DMS53 treated with DMSO at 0.1 percent for 48 hours (cell line): Measurements from ENCODE around the gene PTGIS.

Experiments
- DNase-seq: peaks from one replicate; lab custom pipeline; 2025; ENCODE audit not compliant: unreplicated experiment; lab: John Stamatoyannopoulos, UW

Gene PTGIS

DNA sequence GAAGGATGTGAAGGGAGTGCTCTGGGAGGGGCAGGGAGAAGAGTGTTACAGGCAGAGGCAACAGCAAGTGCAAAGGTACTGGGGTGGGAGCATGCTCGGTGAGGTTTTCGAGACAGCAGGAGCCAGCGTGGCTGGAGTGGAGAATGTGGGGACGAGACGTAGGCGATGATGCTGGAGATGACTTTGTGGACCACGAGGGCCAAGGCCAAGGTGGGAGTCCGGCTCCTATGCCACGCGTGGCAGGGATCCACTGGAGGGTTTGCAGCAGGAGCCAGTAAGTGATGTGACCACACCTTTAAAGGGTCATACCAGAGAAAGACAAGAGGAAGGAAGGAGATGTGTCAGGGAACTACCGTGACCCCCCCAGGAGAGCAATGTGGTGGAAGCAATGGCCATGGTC lies 7.3 kb downstream of the PTGIS start:
- no peak for DNase-seq

DNA sequence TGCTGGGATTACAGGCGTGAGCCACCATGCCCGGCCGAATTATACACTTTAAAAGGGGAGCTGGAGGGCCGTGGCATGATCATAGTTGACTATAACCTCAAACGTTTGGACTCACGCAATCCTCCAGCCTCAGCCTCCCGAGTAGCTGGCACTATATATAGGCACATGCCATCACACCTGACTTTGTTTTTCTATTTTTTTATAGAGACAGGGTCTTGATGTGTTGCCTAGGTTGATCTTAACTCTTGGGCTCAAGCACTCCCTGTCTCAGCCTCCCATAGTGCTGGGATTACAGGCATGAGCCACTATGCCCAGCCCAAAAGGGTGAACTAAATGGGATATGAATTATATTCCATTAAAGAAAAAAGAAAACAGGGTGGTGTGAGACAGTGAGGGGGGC lies 7.8 kb downstream of the PTGIS start:
- no peak for DNase-seq

DNA sequence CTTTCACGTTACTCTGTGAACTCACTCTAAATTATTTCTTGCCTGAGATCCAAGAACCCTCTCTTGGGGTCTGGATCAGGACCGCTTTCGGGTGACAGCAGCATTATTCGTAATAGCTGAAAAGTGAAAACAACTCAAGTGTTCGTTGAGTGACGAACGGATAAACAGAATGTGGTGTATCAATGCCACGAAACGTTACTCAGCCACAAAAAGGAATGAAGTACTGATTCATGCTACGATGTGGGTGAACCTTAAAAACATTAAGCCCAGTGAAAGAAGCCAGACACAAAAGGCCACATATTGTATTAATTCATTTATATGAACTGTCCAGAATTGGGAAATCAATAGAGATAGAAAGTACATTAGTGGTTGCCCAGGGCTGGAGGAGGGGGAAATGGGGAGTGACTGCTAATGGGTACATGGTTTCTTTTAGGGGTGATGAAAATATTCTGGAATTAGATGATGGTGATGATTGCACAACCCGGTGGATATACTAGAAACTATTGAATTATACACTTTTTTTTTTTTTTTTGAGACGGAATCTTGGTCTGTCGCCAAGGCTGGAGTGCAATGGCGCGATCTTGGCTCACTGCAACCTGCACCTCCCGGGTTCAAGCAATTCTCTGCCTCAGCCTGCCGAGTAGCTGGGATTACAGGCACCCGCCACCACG lies 8.4 kb downstream of the PTGIS start:
- DNase-seq = no peak

DNA sequence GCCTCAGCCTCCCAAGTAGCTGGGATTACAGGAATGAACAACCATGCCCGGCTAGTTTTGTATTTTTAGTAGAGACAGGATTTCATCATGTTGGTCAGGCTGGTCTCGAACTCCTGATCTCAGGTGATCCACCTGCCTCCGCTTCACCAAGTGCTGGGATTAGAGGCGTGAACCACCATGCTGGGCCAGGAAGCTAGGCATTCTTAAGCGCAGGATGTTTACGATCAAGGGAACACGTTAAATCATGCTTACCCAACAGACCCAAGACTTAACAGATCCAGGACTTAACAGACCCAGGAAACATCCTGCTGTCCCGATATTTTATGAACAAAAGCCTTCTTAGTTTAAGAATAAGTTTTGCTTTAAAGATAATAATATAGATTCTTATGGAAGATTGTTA lies 9.1 kb downstream of the PTGIS start:
- DNase-seq = no peak

DNA sequence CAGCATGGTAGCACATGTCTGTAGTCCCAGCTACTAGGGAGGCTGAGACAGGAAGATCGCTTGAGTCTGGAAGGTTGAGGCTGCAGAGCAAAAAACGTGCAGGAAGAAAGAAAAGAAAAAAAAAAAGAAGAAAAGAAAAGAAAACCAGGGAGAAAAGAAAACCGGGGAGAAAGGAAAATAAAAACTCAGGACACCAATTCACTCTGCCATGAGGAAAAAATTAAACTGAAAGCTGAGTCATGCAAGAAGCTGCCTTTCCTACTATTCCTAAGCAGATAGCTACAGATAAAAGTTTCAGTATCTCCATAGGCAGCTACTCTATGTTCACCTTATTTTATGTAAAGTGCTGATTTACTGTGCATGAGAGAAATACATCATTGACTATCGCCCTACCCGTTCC lies 10.5 kb downstream of the PTGIS start:
- DNase-seq = no peak

DNA sequence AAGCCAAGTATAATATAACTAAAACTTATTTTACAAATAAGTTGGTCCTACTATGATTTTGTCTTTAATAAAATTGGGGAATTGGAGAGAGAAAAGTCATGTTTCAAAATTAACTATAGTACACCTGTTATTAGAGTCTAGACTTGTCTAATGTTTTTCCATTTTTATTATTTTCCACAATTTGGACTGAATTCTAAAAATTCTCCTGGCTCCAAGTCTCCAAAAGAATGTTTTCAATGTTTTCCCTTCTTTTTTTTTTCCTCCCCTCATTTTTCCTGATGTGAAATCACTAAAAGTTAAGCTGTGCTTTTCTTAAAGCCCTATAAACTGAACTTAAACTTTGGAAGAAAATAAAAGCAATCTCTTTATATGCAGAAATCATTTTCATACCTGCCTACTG lies 11.3 kb downstream of the PTGIS start:
- DNase-seq = no peak

DNA sequence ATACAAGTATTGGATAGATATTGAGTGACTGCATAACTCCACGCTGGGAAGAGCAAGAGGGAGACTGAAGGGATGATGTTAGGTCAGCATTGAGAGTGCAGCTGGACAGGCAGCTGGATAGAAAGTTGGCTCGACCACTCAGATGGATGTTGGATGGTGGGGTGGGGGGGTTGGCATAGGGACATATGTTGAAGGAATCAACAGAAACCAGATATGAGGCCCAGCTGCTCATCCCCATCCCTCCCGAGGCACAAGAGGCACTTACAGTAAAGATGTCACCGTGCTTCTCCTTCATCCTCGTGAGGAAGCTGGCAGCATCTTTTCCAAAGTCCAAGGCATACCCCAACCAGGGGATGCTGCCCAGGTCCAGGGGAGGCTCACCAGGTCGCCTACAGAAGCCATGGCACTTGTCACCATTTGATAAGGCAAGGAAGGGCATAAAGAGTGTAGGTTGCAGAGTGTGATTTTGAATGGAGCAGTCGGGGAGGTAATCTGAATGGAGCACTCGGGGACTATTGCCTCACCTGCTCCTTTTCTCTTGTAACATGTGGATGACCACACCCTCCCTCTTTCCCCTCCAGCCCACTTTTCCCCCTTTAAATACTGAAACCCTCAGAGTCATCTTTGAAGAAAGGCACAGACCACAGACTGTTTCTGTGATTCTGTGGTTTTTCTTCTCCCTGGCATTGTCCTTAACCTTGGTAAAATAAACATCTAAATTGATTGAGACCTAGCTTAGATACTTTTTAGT lies 18.0 kb downstream of the PTGIS start:
- DNase-seq = no peak

DNA sequence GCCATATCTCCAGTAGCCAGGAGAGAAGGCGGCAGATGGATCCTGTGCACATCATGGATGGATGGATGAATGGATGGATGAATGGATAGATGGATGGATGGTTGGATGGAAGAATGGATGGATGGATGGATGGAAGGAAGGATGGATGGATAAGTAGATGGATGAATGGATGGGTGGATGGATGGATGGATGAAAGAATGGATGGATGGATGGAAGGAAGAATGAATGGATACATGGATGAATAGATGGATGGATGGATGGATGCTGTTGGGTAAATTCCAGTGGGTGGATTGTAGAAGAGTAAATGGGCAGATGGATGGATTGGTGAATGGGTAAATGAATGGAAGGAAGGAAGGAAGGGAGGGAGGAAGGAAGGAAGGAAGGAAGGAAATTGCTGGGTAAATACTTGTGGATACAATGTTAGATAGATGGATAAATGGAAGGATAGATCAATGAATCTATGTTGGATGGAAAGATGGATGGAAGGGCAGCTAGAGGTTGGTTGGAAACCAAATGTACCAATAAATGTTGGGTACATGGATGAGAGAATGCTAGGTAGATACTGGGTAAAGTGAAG lies 19.5 kb downstream of the PTGIS start:
- no peak for DNase-seq

DNA sequence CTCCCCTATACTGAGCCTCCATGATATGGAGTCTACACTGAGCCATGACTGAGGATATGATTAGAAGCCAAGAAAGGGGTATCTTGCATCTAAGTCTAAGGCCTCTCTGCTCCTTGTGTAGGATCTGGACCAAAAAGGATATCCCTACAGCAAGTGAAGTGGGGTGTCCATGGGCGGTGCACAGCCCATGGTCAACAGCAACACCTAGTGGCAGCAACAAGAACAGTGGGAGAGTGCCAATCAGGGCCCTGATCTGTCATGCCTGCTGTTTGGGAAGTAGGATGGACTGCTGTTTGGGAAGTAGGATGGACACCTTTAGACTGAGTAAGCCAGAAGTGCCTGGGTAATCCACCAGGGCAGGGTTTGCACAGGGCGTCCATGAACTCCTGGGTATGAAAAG lies 22.4 kb downstream of the PTGIS start:
- no peak for DNase-seq

DNA sequence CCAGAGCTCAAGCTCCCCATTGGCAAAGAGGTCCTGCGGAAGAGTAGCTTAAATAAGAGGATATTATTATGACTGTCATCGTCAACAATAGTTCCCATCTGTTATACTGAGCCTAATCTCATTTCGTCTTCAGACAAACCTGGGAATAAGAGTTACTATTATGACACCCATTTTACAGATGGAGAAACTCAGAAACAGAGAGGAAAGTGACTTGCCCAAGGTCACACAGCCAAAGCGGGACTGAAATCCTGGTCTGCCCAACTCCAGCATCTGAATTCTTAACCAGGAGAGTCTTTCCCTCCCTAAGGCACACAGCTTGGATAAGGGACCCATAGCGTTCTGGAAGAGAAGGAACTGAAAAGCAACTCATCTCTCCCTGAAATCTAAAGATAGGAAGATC lies 23.4 kb downstream of the PTGIS start:
- no peak for DNase-seq

DNA sequence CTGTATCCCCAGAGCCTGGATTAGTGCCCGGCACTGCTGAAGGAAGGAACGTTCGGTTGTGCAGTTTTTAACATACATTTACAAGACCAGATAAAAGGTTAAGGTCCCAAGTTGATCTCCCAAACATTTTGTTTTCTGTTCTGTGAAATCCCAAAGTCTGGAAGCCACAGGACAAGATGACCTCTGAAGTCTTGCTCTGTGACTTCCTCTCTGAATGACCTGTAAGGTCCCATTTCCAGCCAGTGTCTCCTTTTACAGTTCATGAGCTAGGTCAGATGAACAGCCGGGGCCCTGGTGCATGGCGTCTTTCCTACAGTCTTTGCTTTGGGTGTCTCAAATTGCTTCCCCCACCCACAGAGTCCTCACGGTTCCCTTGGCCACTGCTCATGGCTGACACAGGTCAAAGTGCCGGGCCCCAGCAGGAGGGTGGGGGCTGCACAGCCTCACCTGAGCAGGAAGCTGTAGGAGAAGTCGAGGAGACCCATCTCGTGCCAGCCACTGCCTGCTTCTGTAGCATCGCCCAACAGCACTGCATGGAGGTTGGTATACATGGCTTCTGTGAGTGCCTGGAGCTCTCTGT lies 24.0 kb downstream of the PTGIS start:
- no peak for DNase-seq

DNA sequence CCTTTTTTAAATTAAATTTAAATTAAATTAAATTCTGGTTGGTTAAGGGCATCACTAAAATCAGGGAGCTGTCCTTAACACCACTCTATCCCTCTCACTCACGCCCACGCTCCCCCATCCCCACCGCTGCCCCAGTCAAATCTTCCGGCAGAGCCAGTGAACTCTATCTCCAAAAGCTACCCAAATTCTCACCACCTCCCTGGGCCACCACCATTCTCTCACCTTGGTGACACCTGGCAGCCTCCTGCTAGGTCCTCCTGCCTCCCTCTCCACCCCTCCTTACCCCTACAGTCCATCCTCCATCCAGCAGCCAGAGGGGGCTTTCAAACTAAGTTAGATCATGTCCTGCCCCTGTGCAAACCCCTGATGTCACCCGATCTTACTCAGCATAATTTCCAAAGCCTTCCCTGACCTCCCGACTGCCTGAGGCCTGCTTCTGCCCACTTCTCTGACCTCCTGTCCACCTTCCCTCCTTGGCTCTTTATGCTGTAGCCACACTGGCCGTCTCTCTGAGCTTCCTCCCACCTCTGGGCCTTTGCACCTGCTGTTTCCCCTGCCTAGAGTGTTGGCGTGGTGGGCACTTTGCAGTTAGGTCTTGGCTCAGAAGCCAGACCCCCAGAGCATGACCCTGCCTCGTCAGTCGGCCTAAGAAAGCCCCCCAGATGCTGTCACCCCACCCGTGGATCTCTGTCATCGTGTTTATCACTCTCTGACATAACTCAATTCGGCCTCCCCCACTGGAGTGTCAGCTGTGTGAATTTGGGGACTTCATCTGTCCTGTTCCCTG lies 24.7 kb downstream of the PTGIS start:
- DNase-seq = no peak

DNA sequence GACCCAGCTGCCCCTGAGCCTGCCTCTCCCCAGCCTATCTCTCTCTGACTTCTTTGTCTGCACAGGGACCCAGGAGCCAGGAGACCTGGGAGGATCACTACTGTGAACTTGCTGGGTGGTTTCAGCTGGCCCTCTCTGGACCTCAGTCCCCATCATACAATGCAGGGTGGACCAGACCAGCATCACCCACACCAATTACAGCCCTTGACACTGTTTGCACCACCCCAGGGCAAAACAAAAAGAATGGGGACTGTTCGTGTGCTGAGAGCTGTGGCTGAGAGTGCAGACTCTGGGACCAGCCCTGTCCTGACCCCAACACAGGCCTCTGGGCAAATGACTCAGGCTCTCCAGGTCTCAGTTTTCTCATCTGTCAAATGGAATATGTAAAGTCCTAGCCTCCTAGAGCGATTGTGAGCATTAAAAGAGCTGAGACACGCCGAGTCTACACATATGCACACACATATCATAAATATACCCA lies 25.4 kb downstream of the PTGIS start:
- DNase-seq = no peak

DNA sequence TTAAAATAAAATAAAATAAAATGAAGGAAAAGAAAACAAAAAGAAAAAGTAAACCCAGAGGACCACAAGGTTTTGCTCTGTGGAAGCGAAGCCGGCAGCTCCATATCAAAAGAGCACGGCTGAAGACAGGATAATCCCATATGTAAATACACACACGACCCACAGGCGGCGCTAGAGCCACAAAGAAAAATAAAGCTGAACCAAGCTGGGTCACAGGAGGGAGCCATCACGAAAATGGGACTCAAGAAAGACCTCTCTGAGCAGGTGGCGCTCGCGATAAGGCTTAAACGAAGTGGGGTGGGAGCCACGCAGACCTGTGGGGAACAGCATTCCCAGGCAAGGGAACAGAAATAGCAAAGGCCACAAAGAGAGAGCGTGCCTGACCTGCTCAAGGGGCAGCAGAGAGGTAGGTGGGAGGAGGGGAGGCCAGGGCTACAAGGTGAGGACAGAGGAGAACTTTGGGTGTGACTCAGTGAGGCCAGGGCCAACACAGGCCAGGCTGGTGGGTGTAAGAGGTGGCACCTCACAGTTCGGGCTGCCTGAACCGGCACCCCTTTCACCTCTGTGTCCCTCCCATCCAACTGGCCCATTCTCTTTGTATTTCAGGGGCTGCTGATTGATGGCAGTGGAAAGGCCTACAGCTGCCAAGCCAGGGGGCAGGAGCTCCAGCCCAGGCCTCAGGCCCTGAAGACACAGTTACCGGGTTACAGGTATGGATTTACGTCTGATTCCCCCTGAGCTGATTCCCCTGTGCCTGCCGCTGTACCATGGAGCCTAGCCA lies 26.0 kb downstream of the PTGIS start:
- peak; percentile 70 for DNase-seq

DNA sequence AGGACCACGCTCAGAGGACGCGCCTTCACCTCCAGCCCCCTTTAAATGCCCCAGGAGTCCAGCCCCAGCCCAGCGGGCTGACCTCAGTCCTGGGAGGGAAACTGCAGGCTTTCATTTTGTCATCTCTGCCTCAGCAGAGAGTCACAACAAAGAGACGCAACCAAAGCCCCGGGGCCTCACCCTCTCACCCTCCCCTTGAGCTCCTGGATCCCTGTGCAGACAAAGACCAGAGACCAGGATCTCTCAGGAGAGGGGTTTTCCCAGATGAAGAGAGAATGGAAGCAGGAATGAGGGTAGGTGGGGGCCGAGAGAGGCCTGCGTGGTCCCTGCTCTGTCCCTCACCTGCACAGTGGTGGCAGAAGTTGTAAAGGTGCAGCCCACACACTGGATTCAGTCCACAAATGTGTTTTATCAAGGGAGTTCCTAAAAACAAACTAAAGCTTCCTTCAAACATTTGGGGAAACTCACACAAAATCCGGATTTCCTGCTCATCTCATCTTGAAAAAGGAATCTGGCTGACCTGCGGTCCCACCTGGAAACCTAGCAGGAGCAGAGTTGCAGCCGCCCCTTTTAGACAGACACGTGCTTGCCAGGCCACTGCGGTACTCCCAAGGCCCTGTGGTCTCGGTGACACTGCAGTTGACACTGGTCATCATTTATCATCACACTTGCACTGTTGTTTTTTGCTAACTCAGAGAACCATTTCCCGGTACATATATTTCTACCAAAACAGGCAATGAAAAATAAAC lies 27.1 kb downstream of the PTGIS start:
- DNase-seq = no peak

DNA sequence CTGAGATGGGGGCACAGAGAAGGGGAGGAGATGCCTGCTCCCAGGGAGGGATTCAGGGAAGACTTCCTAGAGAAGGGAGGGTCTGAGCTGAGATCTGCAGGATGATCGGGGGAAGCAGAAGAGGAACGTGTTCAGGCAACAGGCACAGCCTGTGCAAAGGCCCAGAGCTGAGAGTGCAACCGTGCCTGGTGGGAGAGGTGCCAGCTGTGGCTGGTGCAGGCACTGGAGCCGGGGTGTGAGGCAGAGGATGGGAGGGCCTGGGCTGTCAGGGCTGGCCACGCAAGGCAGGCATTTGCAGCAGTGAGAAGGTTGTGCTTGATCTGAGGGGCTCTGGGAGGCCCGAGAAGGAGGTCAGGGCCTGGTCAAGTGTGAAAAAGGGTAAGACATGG lies 27.7 kb downstream of the PTGIS start:
- DNase-seq = no peak

DNA sequence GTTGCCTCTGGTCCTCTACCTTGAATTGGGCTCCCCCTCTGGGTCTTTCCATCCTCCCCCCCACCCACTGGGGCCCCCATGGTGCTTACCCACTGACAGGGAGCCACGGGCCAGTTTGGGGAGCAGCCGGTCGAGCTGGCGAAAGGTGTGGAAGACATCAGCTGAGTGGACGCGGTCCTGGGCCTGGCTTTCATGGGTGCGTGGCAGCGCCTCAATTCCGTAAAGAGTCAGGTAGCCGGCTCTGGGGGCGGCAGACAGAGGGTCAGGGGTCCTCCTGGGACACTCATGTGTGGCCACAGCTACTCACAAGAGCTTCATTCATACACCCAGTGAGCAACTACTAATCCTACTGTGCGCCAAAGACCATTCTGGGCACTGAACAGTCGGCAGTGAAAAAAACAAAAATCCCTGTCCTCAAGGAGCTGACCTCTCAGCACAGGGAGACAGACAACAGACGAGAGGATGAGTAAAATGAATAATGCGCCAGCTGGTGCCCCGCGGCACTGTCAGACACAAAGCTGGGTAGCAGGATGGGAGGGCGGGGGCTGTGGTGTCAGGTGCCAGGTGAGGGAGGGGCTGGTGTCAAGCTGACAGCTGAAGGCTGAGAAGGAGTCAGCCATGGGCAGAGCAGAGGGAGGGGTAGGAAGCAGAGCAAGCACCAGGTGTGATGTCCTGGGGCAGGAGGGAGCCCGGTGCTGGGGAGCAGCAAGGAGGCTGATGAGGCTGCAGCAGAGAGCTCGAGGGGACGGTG lies 28.3 kb downstream of the PTGIS start:
- no peak for DNase-seq

DNA sequence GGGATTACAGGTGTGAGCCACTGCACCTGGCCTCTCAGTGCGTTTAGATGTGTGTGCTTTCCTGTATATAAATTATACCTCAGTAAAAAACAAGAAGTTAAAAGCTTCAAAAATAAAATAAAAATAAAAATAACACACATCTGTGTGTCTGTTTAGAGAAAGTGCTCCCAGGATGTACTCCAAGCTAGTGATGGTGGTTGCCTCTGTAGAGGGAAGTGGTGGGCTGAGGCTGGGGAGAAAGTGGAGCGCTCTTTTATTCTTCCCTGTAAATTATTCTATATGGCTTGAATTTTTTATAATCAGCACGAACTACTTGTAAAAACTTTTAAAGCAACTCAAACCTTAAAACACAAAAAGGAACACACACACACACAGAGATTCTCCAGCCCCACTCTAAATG lies 29.0 kb downstream of the PTGIS start:
- DNase-seq = no peak

DNA sequence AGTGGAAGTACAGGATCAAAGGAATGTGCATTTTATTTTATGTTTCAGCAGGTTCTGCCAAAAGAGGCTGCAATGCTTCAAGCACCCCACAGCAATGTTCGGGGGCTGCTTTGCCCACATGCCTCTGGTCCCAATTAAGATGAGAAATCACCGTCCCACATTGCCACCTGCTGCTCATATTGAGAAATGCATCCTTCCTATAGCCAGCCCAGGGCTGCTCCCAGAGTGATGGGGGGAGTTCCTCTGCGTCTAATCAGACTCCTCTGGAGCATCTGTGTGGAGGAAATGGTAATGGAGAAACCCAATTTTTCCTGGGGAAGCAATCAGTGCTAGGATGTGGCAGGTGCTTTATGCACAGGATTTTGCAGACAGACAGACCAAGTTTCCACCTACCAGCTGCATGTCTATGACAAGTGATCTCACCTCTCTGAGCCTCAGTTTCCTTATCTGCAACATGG lies 33.7 kb downstream of the PTGIS start:
- DNase-seq = peak; percentile 20
